Right atrium auricular region (tissue), 2 donors: ENCODE data around the gene LAMTOR2. TPM values are rescaled to one million over a fixed set of nuclear protein-coding genes. Genes with fewer than 3 reads are reported as not detected.

ENCODE experiments used
- DNase-seq: peaks from one replicate; pipeline ENCODE4 v3.0.0-alpha.2; 2019; ENCODE audit warnings: low spot score
- H3K27ac ChIP-seq, 2 donors: fragments of 200-600 bp; sonication (generic); 1 replicate in 1 of 2; 2 replicates in 1 of 2; pipeline ENCODE4 v1.5.1; 2016 to 2019
- H3K27me3 ChIP-seq, 2 donors: fragments of 200-600 bp; sonication (generic); one replicate each; pipeline versions ENCODE4 v1.5.1 to v1.6.0; 2017 to 2019
- H3K36me3 ChIP-seq: fragments of 200-600 bp; sonication (generic); one replicate; pipeline ENCODE4 v1.5.1; 2016
- H3K4me1 ChIP-seq, 2 donors: fragments of 200-600 bp; sonication (generic); one replicate each; pipeline versions ENCODE4 v1.5.1 to v1.6.0; 2017 to 2019
- H3K4me3 ChIP-seq, 2 donors: fragments of 200-600 bp; sonication (generic); 1 replicate in 1 of 2; 2 replicates in 1 of 2; pipeline ENCODE4 v1.5.1; 2017 to 2019; ENCODE audit warnings: mild to moderate bottlenecking in 1 of 2, moderate library complexity in 1 of 2
- H3K9me3 ChIP-seq, 2 donors: fragments of 200-600 bp; sonication (generic); one replicate each; pipeline ENCODE4 v1.5.1; 2019
- CTCF ChIP-seq, 2 donors: fragments of 200-600 bp; sonication (generic); IDR thresholded peaks; one replicate each; pipeline ENCODE4 v1.5.1; 2019; ENCODE audit warnings: antibody characterized with exemption in 2 of 2
- total RNA-seq, 2 donors: library from RNA; depleted of rRNA; stranded (reverse); fragments of >200 nt; gene quantifications; one replicate each; pipeline ENCODE4 v1.1.0, GENCODE V29; 2016

The LAMTOR2 gene
- total RNA-seq, 2 donors from 2014 or later: 46.1 to 50.7 TPM

- H3K36me3 ChIP-seq: peaks cover 56% of the 10 kb centered on the region
- H3K27ac ChIP-seq: no peak overlapping the region
- H3K27me3 ChIP-seq: no peaks in the 10 kb centered on the region
- H3K4me1 ChIP-seq: peaks cover 0 to 4% of the 10 kb centered on the region in 2 donors
- no peak for DNase-seq
- no peaks in the 10 kb centered on the region for H3K9me3 ChIP-seq
- no peak overlapping the region for H3K4me3 ChIP-seq
- TF ChIP-seq CTCF (IDR thresholded peaks at IDR 0.05): no peak
These were observed 9.5 kb upstream of the LAMTOR2 start for GRCh38 chr1:156045076-156045475.

DNA sequence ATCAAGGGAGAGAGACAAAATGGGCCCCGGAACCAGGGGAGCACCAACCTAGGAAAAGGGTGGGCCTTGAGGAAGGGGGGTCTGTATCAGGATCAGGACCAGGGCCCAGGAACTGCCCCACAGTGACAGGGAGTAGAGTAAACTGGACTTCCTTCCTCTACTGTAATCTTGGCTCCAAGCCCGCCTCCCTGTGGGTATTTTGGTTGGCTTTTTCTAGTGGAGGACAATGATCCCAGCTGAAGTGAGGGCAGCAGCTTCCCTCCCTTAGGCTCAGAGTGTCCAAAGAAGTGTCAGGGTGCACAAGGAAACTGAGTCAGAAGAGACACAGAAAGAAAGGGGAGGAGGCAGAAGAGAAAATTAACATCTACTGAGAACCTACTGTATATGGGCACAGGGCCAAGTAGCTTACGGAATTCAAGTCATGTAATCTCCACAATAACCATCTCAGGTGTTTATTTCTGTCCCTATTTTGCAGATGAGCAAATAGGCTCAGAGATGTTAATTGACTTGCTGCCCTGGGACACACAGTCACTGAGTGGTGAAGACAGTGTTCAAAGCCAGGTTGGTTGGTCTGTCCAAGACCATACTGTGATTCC lies 5.8 kb upstream of the LAMTOR2 start:
- Histone ChIP-seq H3K9me3 (no peaks in the 10 kb centered on the region), H3K36me3 (peaks cover 21% of the 10 kb centered on the region), H3K27me3 (no peaks in the 10 kb centered on the region), H3K4me3 (no peak overlapping the region), H3K27ac (no peak overlapping the region), H3K4me1 (peaks cover 0 to 28% of the 10 kb centered on the region in 2 donors)
- no peak for TF ChIP-seq CTCF (IDR thresholded peaks at IDR 0.05)
- DNase-seq: no peak

GRCh38 chr1:156050376-156050775 lies 4.2 kb upstream of the LAMTOR2 start:
- H3K36me3 ChIP-seq: peaks cover 21% of the 10 kb centered on the region
- no peaks in the 10 kb centered on the region for H3K9me3 ChIP-seq
- DNase-seq: no peak
- peak overlapping the region in 1 of 2 donors; percentile 9 for H3K27ac ChIP-seq
- H3K4me1 ChIP-seq: peaks cover 0 to 32% of the 10 kb centered on the region in 2 donors
- no peaks in the 10 kb centered on the region for H3K27me3 ChIP-seq
- TF ChIP-seq CTCF (IDR thresholded peaks at IDR 0.05): no peak
- H3K4me3 ChIP-seq: no peak overlapping the region

DNA sequence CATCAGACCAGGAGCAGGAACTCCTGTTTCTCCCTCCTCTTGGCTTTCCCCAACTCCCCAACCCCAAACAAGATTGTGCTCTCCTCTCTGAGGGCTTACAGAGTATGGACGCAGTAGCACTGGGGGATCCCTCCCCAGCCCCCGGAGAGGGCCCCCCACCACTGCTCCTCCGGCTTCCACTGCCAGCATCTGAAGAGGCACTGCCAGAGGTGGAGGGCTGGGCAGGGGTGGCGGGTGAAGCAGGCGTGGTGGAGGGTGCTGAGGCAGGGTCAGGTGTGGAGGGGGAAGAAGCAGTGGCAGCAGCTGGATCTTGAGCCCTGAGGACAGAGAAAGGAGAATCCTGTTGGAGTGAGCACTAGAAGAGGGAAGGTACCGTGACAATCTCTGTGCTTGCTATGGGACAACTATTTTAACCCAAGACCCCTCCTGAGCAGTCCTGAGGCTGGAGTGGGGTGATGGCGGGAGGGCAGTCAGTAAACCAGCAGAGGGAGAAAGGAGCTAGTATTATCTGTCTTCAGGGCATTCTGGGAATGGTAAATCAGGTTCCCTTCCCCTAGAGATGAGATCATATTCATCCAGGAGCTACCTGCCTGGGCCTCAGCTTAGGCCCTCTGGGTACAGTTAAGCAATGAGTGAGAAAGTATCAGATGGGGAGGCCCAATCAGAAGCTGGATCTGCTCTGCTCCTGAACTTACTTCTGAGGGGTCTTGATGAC lies 3.4 kb upstream of the LAMTOR2 start:
- peaks cover 21% of the 10 kb centered on the region for H3K36me3 ChIP-seq

More for the DNA sequence above, 3.4 kb upstream of the LAMTOR2 start:
- peaks cover 0 to 37% of the 10 kb centered on the region in 2 donors for H3K4me1 ChIP-seq
- H3K9me3 ChIP-seq: no peaks in the 10 kb centered on the region
- DNase-seq: no peak
- no peak for TF ChIP-seq CTCF (IDR thresholded peaks at IDR 0.05)
- peak overlapping the region in 1 of 2 donors; percentile 9 for H3K27ac ChIP-seq
- H3K4me3 ChIP-seq: no peak overlapping the region
- H3K27me3 ChIP-seq: no peaks in the 10 kb centered on the region
